ENCODE measurements around the gene CEP290. TPM values are rescaled to one million over a fixed set of nuclear protein-coding genes. Genes with fewer than 3 reads are reported as not detected.

The CEP290 gene
- total and polyA plus RNA-seq, 2 donors (not counting 3 experiments of a cell fraction or from before 2014, with no cell fraction given), result 3.9 to 16.5 TPM

GRCh38 chr12:88184196-88184595, 42.3 kb upstream of the CEP290 start:
- ChIA-PET POLR2A (no interaction called here), CTCF (no interaction called here)
- H3K27me3 ChIP-seq (ENCODE audit: control insufficient read depth in 2 of 2, insufficient read depth in 2 of 2, low read length in 2 of 2), result no peaks in the 10 kb centered on the region
- TF ChIP-seq POLR2AphosphoS5 (IDR thresholded peaks at IDR 0.05; ENCODE audit: insufficient read depth, low read depth, low read length) (no peak), POLR2A (IDR thresholded peaks at IDR 0.05; ENCODE audit: low read depth, low read length) (no peak), CTCF (IDR thresholded peaks at IDR 0.05; ENCODE audit: extremely low read depth in 1 of 2, insufficient read depth in 1 of 2, low read depth in 1 of 2, low read length in 2 of 2) (no peak), GATA2 (IDR thresholded peaks at IDR 0.05; ENCODE audit: insufficient read depth, insufficient read length, low read depth, low read length) (no peak), MYC (IDR thresholded peaks at IDR 0.05; ENCODE audit: low read depth, low read length) (no peak), EZH2 (IDR thresholded peaks at IDR 0.05; ENCODE audit: borderline replicate concordance, low read depth, low read length, severe bottlenecking) (no peak), MAX (IDR thresholded peaks at IDR 0.05; ENCODE audit: insufficient read depth, insufficient read length) (no peak)
- H3K9ac ChIP-seq (replicated peaks; ENCODE audit: extremely low read depth, insufficient read depth, low read length), result no peak overlapping the region
- H4K20me1 ChIP-seq (replicated peaks; ENCODE audit: control insufficient read depth, extremely low read depth, insufficient read depth, low read length), result no peaks in the 10 kb centered on the region
- H3K4me3 ChIP-seq (replicated peaks in 1 of 3; ENCODE audit: insufficient read depth in 1 of 3, low read depth in 1 of 3, low read length in 3 of 3), result no peak overlapping the region
- no peaks in the 10 kb centered on the region for H3K9me3 ChIP-seq (replicated peaks; ENCODE audit: control insufficient read depth, insufficient read depth, low read length)
- FAIRE-seq (no peak), DNase-seq (ENCODE audit: low read depth, low spot score) (no peak)
- H2AFZ ChIP-seq (ENCODE audit: low read depth, low read length), result no peak overlapping the region
- BruUV-seq (replicated peaks), result no TSS peak
- H3K9me1 ChIP-seq (replicated peaks; ENCODE audit: control insufficient read depth, extremely low read depth, insufficient read depth, low read length), result no peaks in the 10 kb centered on the region
- dilution Hi-C loops (cut with MboI; ENCODE audit: extremely low pct_ligation_motif_present, low sequenced_read_pairs) (no loop called here), intact Hi-C loops (cut with micrococcal nuclease) (no loop called here)
- no peak overlapping the region for H3K27ac ChIP-seq (ENCODE audit: insufficient read depth, low read depth, low read length)
- H3K4me1 ChIP-seq (ENCODE audit: control insufficient read depth, extremely low read depth, insufficient read depth, low read length), result no peaks in the 10 kb centered on the region
- no peaks in the 10 kb centered on the region for H3K36me3 ChIP-seq (ENCODE audit: control insufficient read depth in 2 of 2, extremely low read depth in 1 of 2, insufficient read depth in 2 of 2, low read length in 2 of 2)
- no peaks in the 10 kb centered on the region for H3K79me2 ChIP-seq (ENCODE audit: control insufficient read depth, insufficient read depth, low read length)
- H3K4me2 ChIP-seq (ENCODE audit: insufficient read depth, low read length), result no peak overlapping the region

Measured in endothelial cell of umbilical vein (primary cell).